Measurements from ENCODE around the gene RAPGEF2. TPM values are rescaled to one million over a fixed set of nuclear protein-coding genes. Genes with fewer than 3 reads are reported as not detected.
"Not testable (repeated sequence)": the region's sequence is repeated elsewhere in the genome, so short reads cannot be mapped to it uniquely, and the experiment has no call there.

Gene RAPGEF2
- total RNA-seq, 1 experiment from 2014 or later: 17.6 TPM

- H3K27ac ChIP-seq (ENCODE audit: low read length): no peak overlapping the region
- in situ Hi-C loops (cut with HindIII; ENCODE audit: low pct_unique_long_range_greater_than_20kb, low sequenced_read_pairs): no loop called here
- peaks cover 3% of the 10 kb centered on the region; the same call in 1 of the 2 replicates for H3K4me1 ChIP-seq (ENCODE audit: control insufficient read depth, insufficient read depth, low read length)
- H3K4me3 ChIP-seq (ENCODE audit: low read depth in 2 of 2, low read length in 2 of 2): no peak overlapping the region
- ChIA-PET POLR2A (no interaction called here), CTCF (no interaction called here)
- intact Hi-C loops (cut with micrococcal nuclease; ENCODE audit: unreplicated experiment): loop anchor here (10.0 kb wide), 1 partner anchor 73 kb away; the partner anchor contains the start of gene RAPGEF2
- DNase-seq (ENCODE audit: low read depth, low spot score) (no peak), ATAC-seq (no peak)
- H3K27me3 ChIP-seq (ENCODE audit: control insufficient read depth, insufficient read depth, low read length): no peaks in the 10 kb centered on the region
- H3K9me3 ChIP-seq (ENCODE audit: control insufficient read depth, insufficient read depth, low read depth, low read length): no peaks in the 10 kb centered on the region
- H3K36me3 ChIP-seq (ENCODE audit: control insufficient read depth, insufficient read depth, low read length): no peaks in the 10 kb centered on the region
- no TSS peak for BruUV-seq (replicated peaks)
- TF ChIP-seq SIN3A (IDR thresholded peaks at IDR 0.05; ENCODE audit: borderline replicate concordance, insufficient read depth, low read depth, low read length) (no peak), TCF7L2 (IDR thresholded peaks at IDR 0.05; ENCODE audit: low read depth, low read length) (no peak), POLR2AphosphoS5 (IDR thresholded peaks at IDR 0.05; ENCODE audit: low read depth, low read length) (no peak)
- TF ChIP-seq, protein P1, sequence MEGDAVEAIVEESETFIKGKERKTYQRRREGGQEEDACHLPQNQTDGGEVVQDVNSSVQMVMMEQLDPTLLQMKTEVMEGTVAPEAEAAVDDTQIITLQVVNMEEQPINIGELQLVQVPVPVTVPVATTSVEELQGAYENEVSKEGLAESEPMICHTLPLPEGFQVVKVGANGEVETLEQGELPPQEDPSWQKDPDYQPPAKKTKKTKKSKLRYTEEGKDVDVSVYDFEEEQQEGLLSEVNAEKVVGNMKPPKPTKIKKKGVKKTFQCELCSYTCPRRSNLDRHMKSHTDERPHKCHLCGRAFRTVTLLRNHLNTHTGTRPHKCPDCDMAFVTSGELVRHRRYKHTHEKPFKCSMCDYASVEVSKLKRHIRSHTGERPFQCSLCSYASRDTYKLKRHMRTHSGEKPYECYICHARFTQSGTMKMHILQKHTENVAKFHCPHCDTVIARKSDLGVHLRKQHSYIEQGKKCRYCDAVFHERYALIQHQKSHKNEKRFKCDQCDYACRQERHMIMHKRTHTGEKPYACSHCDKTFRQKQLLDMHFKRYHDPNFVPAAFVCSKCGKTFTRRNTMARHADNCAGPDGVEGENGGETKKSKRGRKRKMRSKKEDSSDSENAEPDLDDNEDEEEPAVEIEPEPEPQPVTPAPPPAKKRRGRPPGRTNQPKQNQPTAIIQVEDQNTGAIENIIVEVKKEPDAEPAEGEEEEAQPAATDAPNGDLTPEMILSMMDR (IDR thresholded peaks at IDR 0.05): no peak
- TF ChIP-seq, protein P2, sequence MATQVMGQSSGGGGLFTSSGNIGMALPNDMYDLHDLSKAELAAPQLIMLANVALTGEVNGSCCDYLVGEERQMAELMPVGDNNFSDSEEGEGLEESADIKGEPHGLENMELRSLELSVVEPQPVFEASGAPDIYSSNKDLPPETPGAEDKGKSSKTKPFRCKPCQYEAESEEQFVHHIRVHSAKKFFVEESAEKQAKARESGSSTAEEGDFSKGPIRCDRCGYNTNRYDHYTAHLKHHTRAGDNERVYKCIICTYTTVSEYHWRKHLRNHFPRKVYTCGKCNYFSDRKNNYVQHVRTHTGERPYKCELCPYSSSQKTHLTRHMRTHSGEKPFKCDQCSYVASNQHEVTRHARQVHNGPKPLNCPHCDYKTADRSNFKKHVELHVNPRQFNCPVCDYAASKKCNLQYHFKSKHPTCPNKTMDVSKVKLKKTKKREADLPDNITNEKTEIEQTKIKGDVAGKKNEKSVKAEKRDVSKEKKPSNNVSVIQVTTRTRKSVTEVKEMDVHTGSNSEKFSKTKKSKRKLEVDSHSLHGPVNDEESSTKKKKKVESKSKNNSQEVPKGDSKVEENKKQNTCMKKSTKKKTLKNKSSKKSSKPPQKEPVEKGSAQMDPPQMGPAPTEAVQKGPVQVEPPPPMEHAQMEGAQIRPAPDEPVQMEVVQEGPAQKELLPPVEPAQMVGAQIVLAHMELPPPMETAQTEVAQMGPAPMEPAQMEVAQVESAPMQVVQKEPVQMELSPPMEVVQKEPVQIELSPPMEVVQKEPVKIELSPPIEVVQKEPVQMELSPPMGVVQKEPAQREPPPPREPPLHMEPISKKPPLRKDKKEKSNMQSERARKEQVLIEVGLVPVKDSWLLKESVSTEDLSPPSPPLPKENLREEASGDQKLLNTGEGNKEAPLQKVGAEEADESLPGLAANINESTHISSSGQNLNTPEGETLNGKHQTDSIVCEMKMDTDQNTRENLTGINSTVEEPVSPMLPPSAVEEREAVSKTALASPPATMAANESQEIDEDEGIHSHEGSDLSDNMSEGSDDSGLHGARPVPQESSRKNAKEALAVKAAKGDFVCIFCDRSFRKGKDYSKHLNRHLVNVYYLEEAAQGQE (IDR thresholded peaks at IDR 0.05; ENCODE audit: insufficient read depth in 1 of 2, low read depth in 2 of 2, low read length in 1 of 2): no peak
Measured at GRCh38 chr4:159178151-159178546, 75.3 kb downstream of the RAPGEF2 start.

DNA sequence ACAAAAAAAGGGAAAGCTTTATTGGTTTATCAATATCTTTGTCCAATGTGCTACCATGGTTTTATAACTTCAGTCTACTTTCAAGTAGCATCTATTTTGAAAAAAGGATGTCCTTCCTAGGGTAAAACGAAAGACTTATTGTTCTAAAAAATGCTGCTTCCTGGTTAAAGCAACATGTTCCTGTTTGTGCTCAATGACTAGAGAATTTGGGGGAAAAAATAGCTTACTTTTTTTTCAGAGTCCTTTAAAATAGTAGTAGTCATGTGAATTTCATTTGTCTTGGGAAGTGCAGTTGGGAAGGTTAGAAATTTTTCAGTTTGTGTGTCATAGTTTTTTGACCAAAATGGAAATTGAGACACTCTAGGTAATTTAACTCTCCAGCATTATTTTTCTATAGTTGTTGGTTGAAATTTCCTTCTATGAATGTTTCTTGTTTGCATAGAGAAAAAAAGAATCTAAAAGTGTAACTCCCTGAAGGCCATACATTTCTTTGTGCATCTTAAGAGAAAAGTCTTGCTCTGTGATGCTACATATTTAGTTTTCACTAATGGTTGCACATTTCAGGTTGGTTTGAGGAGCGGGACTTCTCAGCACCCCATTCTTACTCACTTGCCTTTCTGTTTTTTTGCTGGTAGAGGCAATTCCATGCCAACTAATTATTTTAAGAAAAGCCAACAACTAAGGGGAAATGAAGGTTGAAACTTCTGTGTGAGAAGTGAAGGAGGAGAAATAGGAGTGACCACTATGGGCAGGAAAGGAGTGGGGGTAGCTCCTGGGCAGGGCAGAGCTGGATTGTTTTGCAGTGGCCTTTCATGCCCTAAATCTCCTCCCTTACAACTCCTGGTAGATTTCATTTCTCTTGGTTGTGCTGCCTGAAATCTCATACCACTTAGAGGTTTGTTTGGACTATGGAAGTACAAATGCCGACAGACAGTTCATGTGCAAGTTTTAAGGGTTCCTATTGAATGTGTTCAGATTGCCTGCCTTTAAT is 76.4 kb downstream of the RAPGEF2 start:
- peaks cover 3% of the 10 kb centered on the region; the same call in 1 of the 2 replicates for H3K4me1 ChIP-seq (ENCODE audit: control insufficient read depth, insufficient read depth, low read length)
- no peak for ATAC-seq
- TF ChIP-seq, protein P1 (IDR thresholded peaks at IDR 0.05): no peak
- TF ChIP-seq, protein P2 (IDR thresholded peaks at IDR 0.05; ENCODE audit: insufficient read depth in 1 of 2, low read depth in 2 of 2, low read length in 1 of 2): no peak
- TF ChIP-seq POLR2AphosphoS5 (IDR thresholded peaks at IDR 0.05; ENCODE audit: low read depth, low read length): no peak
- TF ChIP-seq TCF7L2 (IDR thresholded peaks at IDR 0.05; ENCODE audit: low read depth, low read length): no peak
- no peak for TF ChIP-seq SIN3A (IDR thresholded peaks at IDR 0.05; ENCODE audit: borderline replicate concordance, insufficient read depth, low read depth, low read length)
- H3K27ac ChIP-seq (ENCODE audit: low read length): no peak overlapping the region
- no peaks in the 10 kb centered on the region for H3K27me3 ChIP-seq (ENCODE audit: control insufficient read depth, insufficient read depth, low read length)
- ChIA-PET CTCF (no interaction called here), POLR2A (no interaction called here)
- H3K9me3 ChIP-seq (ENCODE audit: control insufficient read depth, insufficient read depth, low read depth, low read length): no peaks in the 10 kb centered on the region
- no peak overlapping the region for H3K4me3 ChIP-seq (ENCODE audit: low read depth in 2 of 2, low read length in 2 of 2)
- BruUV-seq (replicated peaks): no TSS peak
- H3K36me3 ChIP-seq (ENCODE audit: control insufficient read depth, insufficient read depth, low read length): no peaks in the 10 kb centered on the region
- DNase-seq (ENCODE audit: low read depth, low spot score): no peak
- in situ Hi-C loops (cut with HindIII; ENCODE audit: low pct_unique_long_range_greater_than_20kb, low sequenced_read_pairs) (no loop called here), intact Hi-C loops (cut with micrococcal nuclease; ENCODE audit: unreplicated experiment) (loop anchor here (10.0 kb wide), 1 partner anchor 74 kb away; the partner anchor contains the start of gene RAPGEF2)

GRCh38 chr4:159183885-159184605 is 81.2 kb downstream of the RAPGEF2 start:
- POLR2A ChIA-PET: not testable (repeated sequence)

More at GRCh38 chr4:159183885-159184605, 81.2 kb downstream of the RAPGEF2 start:
- DNase-seq (ENCODE audit: low read depth, low spot score); H3K9me3 ChIP-seq (ENCODE audit: control insufficient read depth, insufficient read depth, low read depth, low read length); ATAC-seq; intact Hi-C loops (cut with micrococcal nuclease; ENCODE audit: unreplicated experiment); H3K4me3 ChIP-seq (ENCODE audit: low read depth in 2 of 2, low read length in 2 of 2); BruUV-seq (replicated peaks); CTCF ChIA-PET; H3K27me3 ChIP-seq (ENCODE audit: control insufficient read depth, insufficient read depth, low read length); H3K36me3 ChIP-seq (ENCODE audit: control insufficient read depth, insufficient read depth, low read length); H3K4me1 ChIP-seq (ENCODE audit: control insufficient read depth, insufficient read depth, low read length); H3K27ac ChIP-seq (ENCODE audit: low read length); in situ Hi-C loops (cut with HindIII; ENCODE audit: low pct_unique_long_range_greater_than_20kb, low sequenced_read_pairs): not testable (repeated sequence)

Measured in Panc1 (cell line).